ENCODE measurements around the gene AKNAD1.

GRCh38 chr1:108863984-108864383 lies 7.1 kb upstream of the AKNAD1 start:
- TF ChIP-seq TAF1 (IDR thresholded peaks at IDR 0.05; ENCODE audit: borderline replicate concordance, low read depth, low read length) (no peak), POLR2A (IDR thresholded peaks at IDR 0.05; ENCODE audit: low read depth, low read length) (no peak), POLR2AphosphoS5 (IDR thresholded peaks at IDR 0.05; ENCODE audit: low read depth, low read length) (no peak)

All from GM12892 (cell line).